HG03039 (cell line): ENCODE results near the gene STK4.

Experiments used
- ATAC-seq: cut with Tn5 transposase; IDR thresholded peaks from one replicate; pipeline ENCODE4 v1.9.1; 2021; ENCODE audit warnings: mild to moderate bottlenecking, moderate library complexity; ENCODE audit not compliant: unreplicated experiment

STK4 gene

GRCh38 chr20:45082468-45082867 lies 116.2 kb downstream of the STK4 start:
- no peak for ATAC-seq

GRCh38 chr20:45083127-45083526 lies 116.8 kb downstream of the STK4 start:
- ATAC-seq: no peak

GRCh38 chr20:45085289-45085688 lies 119.0 kb downstream of the STK4 start:
- ATAC-seq: no peak

- ATAC-seq: no peak
Observed at GRCh38 chr20:45085867-45086266, 119.6 kb downstream of the STK4 start.

GRCh38 chr20:45087097-45087790 lies 120.9 kb downstream of the STK4 start:
- ATAC-seq: no peak

- ATAC-seq: no peak
Observed at GRCh38 chr20:45087814-45088213, 121.5 kb downstream of the STK4 start.

- ATAC-seq: no peak
Observed at GRCh38 chr20:45088247-45088646, 121.9 kb downstream of the STK4 start.

GRCh38 chr20:45090481-45090880 lies 124.2 kb downstream of the STK4 start:
- no peak for ATAC-seq

- no peak for ATAC-seq
Observed at GRCh38 chr20:45091366-45091765, 125.1 kb downstream of the STK4 start.

GRCh38 chr20:45092898-45093297 lies 126.6 kb downstream of the STK4 start:
- ATAC-seq: no peak

- no peak for ATAC-seq
Observed at GRCh38 chr20:45094201-45094600, 127.9 kb downstream of the STK4 start.

GRCh38 chr20:45094864-45095574 lies 128.7 kb downstream of the STK4 start:
- no peak for ATAC-seq

GRCh38 chr20:45095805-45096238 lies 129.5 kb downstream of the STK4 start:
- no peak for ATAC-seq

- ATAC-seq: no peak
Observed at GRCh38 chr20:45096781-45097180, 130.5 kb downstream of the STK4 start.

GRCh38 chr20:45097485-45098102 lies 131.3 kb downstream of the STK4 start:
- ATAC-seq: no peak

GRCh38 chr20:45098103-45098773 lies 131.9 kb downstream of the STK4 start:
- no peak for ATAC-seq

- ATAC-seq: no peak
Observed at GRCh38 chr20:45100563-45101245, 134.4 kb downstream of the STK4 start, which contains the start of gene KCNS1. TSS of gene KCNS1 (minus strand) at chr20:45101127. CDS start at chr20:45099236, 1,891 bp downstream.

GRCh38 chr20:45101333-45101850 lies 135.1 kb downstream of the STK4 start:
- no peak for ATAC-seq

GRCh38 chr20:45103072-45103471 lies 136.8 kb downstream of the STK4 start:
- ATAC-seq: no peak

GRCh38 chr20:45104786-45105185 lies 138.5 kb downstream of the STK4 start:
- no peak for ATAC-seq

GRCh38 chr20:45105317-45105716 lies 139.0 kb downstream of the STK4 start:
- ATAC-seq: no peak
